DOHH2 (cell line): ENCODE results near the gene BHLHE40.

ENCODE experiments used
- EZH2phosphoT487 ChIP-seq: fragments of 200-600 bp; sonication (generic); IDR thresholded peaks from 2 replicates; pipeline ENCODE4 v1.6.1; 2017; ENCODE audit warnings: borderline replicate concordance, mild to moderate bottlenecking, antibody characterized with exemption, low read length, moderate library complexity, mixed read lengths
- TF ChIP-seq, protein P1 (sequence below): fragments of 200-600 bp; sonication (generic); IDR thresholded peaks from one replicate; pipeline ENCODE4 v1.5.1; 2014; ENCODE audit warnings: antibody characterized with exemption, mild to moderate bottlenecking, low read depth, low read length; ENCODE audit not compliant: poor library complexity, severe bottlenecking

DNA sequence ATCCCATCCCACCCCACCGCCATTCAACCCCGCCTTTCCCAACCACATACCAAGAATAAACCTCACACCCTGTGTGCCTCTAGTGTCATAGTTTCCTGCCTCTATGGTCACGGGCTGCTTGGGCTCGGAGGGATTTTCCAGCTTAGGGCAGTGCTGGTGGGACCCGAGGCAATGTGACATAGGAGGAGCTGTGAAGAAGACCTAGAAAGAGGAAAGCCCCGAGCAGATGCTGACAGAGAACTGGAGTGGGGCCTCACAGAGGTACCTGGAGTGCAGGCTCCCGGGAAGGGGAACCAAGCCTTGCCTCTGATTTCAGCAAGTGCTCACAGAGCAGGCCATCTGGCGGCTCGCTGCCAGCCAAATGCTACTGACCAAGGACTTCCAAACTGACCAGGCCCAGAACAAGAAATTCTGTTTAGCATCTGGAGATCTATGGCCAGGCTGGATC is 27.5 kb downstream of the BHLHE40 start:
- TF ChIP-seq, protein P1, sequence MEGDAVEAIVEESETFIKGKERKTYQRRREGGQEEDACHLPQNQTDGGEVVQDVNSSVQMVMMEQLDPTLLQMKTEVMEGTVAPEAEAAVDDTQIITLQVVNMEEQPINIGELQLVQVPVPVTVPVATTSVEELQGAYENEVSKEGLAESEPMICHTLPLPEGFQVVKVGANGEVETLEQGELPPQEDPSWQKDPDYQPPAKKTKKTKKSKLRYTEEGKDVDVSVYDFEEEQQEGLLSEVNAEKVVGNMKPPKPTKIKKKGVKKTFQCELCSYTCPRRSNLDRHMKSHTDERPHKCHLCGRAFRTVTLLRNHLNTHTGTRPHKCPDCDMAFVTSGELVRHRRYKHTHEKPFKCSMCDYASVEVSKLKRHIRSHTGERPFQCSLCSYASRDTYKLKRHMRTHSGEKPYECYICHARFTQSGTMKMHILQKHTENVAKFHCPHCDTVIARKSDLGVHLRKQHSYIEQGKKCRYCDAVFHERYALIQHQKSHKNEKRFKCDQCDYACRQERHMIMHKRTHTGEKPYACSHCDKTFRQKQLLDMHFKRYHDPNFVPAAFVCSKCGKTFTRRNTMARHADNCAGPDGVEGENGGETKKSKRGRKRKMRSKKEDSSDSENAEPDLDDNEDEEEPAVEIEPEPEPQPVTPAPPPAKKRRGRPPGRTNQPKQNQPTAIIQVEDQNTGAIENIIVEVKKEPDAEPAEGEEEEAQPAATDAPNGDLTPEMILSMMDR = no peak
- no peak for TF ChIP-seq EZH2phosphoT487
